Fibroblast of lung (primary cell): ENCODE measurements around the gene PPAN.

Experiments
- CTCF ChIP-seq, 2 donors: IDR thresholded peaks in 1 of 2; conservative IDR thresholded peaks in 1 of 2; 1 replicate in 1 of 2; 2 replicates in 1 of 2; pipeline ENCODE4 v1.5.1; 2011 to 2012; ENCODE audit warnings: low read length in 2 of 2, control low read depth in 1 of 2, inconsistent platforms in 1 of 2, low read depth in 1 of 2, mild to moderate bottlenecking in 1 of 2
- EZH2 ChIP-seq: IDR thresholded peaks from 2 replicates; pipeline ENCODE4 v1.5.1; 2012; ENCODE audit warnings: low read length, control low read depth, mild to moderate bottlenecking; ENCODE audit errors: missing control alignments

DNA sequence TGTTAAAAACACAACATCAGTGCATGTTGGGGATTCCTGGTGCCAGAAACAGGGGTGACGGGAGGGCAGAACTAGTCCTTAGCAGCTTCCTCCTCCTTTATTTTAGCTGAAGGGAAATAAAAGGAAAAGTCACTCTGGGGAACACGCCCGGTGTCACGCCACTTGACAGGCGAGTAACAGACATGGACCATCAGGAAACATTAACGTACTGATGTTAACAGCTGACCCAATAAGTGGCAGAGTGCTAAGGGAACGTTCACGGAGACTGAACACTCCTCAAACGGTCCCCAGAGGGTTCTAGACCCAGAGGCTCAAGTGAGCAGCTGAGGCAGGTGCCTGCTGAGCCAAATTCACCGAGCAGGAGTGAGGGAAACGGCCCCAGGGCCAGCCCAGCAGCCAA, 27.4 kb downstream of the PPAN start:
- TF ChIP-seq CTCF (conservative IDR thresholded peaks at IDR 0.05 in 1 of 2, IDR thresholded peaks at IDR 0.05 in 1 of 2; ENCODE audit: low read depth in 1 of 2, low read length in 2 of 2) (no peak), EZH2 (no peak)
